ENCODE results near the gene AP1B1. TPM values are rescaled to one million over a fixed set of nuclear protein-coding genes. Genes with fewer than 3 reads are reported as not detected.

Gene AP1B1
- 44.9 and 46.0 TPM in 2 replicates for total RNA-seq

DNA sequence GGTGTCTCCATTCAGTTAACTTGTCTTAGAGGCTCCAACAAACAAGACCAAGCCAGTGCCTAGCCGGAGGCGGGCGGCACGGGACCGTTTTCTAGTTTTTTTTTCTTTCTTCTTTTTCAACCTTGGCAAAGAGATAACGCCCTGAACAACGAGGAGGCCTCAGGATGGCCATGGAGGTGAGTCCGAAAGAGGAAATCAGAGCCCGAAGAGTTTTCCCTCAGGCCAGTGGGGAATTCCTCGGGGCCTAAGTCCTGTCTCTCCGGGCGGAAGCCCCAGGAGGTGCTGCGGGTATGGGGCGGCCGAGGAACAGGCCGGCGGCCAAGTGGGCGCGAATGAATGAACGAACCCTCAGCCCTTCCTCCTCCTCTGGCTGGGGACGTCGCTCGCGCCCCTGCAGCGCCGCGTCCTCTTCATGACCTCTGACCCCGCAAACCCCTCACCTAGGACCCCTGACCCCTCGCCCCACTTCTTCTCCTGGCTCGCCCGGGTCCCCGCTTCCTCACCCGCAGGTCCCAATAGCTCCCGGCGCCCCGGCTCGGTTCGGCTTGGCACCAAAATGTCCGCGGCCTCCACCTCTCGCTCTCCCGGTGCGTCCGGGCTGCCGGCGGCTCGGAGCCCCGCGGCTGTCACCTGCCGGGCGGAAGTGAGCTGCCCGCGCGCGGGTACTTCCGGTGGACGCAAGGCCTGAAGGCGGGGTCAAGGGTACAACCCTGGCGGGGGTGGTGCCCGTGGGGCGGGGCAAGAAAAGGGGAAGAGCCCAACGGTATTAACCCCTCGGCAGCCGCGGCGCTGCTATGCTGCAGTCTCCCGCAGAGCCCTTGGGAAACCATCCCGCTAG, at the start of gene AP1B1:
AP1B1 (minus strand) TSS at position 650 of the 838 bp plus-strand sequence. CDS start 21,327 bp downstream, outside the sequence.

DNA sequence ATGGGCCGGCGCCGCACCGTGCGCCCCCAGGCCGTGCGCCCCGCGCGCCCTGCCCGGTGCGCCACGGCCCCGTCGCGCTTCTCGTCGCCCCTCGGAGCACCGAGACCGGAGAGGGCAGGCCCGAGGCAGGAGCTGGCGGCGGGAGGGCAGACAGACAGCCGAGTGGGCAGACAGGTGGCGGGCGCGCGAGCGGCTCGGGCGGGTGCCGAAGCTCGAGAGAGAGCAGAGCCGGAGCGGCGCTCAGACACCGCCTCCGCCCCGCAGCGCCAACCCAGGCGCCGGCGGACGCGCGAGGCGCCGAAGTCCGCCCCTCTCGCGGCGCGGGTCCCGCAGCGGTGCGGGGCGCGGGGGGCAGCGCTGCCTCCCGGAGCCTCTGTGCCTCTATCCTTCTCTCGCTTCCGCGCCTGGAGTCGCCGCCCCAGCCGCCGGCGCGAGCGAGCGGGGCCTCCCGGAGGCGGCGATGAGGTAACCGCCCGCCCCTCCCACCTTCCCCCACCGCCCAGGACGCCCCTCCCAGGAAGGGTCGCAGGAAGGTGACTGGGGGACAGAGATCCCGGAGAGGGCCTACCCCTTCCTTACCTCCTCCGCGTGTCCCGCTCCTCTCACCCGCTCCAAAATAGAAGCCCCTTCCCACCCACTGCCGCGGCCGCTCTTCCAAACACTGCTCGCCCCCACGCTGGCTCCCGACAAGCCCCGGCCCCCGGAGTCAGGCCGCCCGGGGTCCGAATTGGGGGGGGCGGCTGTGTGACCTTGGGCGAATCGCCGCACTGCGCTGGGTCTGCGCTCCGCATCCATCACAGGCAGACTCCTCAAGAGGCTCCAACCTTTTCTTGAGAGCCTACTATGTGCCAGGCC, 72.9 kb downstream of the AP1B1 start, which contains the start of gene RASL10A:
RASL10A (minus strand) TSS at position 412 of the 855 bp plus-strand sequence. CDS start 451 bp downstream, outside the sequence.

DNA sequence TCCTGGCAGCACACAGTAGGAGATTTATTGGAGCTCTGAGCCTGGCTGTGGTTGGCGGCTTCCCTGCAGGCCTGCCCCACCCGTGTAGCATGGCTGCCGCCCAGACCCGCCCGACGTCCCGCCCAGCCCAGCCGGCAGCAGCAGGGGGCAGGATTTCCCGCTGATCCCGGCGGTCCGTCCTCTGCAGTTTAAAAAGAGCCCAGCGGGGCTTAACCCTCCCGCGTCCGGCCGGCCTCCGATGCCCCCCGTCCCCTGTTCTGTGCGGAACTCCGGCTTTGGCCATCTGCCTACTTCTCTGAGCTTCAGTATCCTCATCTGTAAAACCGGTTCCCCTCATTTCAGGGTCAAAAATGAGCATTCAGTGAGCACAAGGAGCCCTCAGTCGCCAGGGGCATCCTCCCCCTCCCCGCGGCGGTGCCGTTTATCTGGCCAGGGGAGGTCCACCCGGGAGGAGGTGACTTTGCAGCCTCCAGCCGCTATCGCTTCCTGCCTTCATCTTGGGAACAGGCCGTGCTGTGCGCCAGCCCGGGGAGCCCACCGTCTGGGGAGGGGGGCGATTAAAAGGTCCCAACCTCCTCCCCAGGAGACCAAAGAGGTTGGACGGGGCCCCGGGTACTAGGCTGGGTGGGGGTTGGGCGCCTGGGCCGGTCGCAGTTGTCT, 82.1 kb downstream of the AP1B1 start, which contains the start of gene GAS2L1:
GAS2L1 (plus strand) TSS at position 476 of the 660 bp plus-strand sequence. CDS start 1,456 bp downstream, outside the sequence.

Small RNA genes lying within 50 kb of the gene (small RNA-seq; reads per million reads assigned to genes)
- gene AC000041.1 (not detected), gene MIR3653 (not detected)

Other genes with a start within 250 kb of the AP1B1 start
- gene EMID1, start 182.7 kb downstream of the AP1B1 start, total RNA-seq, result 0.76 and 0.78 TPM in 2 replicates
- gene RHBDD3, start 120.6 kb downstream of the AP1B1 start, total RNA-seq, result 22.8 and 26.7 TPM in 2 replicates
- gene EWSR1, start 120.3 kb downstream of the AP1B1 start, total RNA-seq, result 157 and 184 TPM in 2 replicates
- 8.0 and 9.2 TPM in 2 replicates for gene GAS2L1, start 81.9 kb downstream of the AP1B1 start, total RNA-seq
- not detected in 2 replicates for gene RASL10A, start 72.9 kb downstream of the AP1B1 start, total RNA-seq
- gene RFPL1, start 50.0 kb upstream of the AP1B1 start, total RNA-seq, result not detected in 2 replicates
- 0.22 and 0.39 TPM in 2 replicates for gene NEFH, start 91.6 kb upstream of the AP1B1 start, total RNA-seq
- gene THOC5, start 165.2 kb upstream of the AP1B1 start, total RNA-seq, result 44.0 and 53.4 TPM in 2 replicates
- gene NIPSNAP1, start 192.5 kb upstream of the AP1B1 start, total RNA-seq, result 41.4 and 42.5 TPM in 2 replicates
- gene NF2, start 215.1 kb upstream of the AP1B1 start, total RNA-seq, result 120 TPM in 2 replicates